ENCODE data around the gene ZFP57.

The ZFP57 gene

GRCh38 chr6:29628419-29629281 lies 52.3 kb downstream of the ZFP57 start:
- H3K4me3 ChIP-seq (ENCODE audit: low read depth, low read length): peak overlapping the region; percentile 74
- peak; percentile 60 for TF ChIP-seq CTCF (IDR thresholded peaks at IDR 0.05; ENCODE audit: low read depth, low read length, missing control alignments)
- peak; percentile 43 for DNase-seq (ENCODE audit: low read depth)
- in situ Hi-C loops (cut with HindIII; ENCODE audit: low sequenced_read_pairs): no loop called here

GRCh38 chr6:29627755-29628418 lies 53.1 kb downstream of the ZFP57 start:
- peak; percentile 62 for DNase-seq (ENCODE audit: low read depth)
- peak overlapping the region; percentile 74 for H3K4me3 ChIP-seq (ENCODE audit: low read depth, low read length)
- in situ Hi-C loops (cut with HindIII; ENCODE audit: low sequenced_read_pairs): no loop called here
- TF ChIP-seq CTCF (IDR thresholded peaks at IDR 0.05; ENCODE audit: low read depth, low read length, missing control alignments): no peak

GRCh38 chr6:29626948-29627754 lies 53.8 kb downstream of the ZFP57 start:
- in situ Hi-C loops (cut with HindIII; ENCODE audit: low sequenced_read_pairs): no loop called here
- DNase-seq (ENCODE audit: low read depth): no peak
- peak overlapping the region; percentile 74 for H3K4me3 ChIP-seq (ENCODE audit: low read depth, low read length)
- TF ChIP-seq CTCF (IDR thresholded peaks at IDR 0.05; ENCODE audit: low read depth, low read length, missing control alignments): no peak

- H3K4me3 ChIP-seq (ENCODE audit: low read depth, low read length): no peak overlapping the region
- DNase-seq (ENCODE audit: low read depth): no peak
- TF ChIP-seq CTCF (IDR thresholded peaks at IDR 0.05; ENCODE audit: low read depth, low read length, missing control alignments): no peak
- in situ Hi-C loops (cut with HindIII; ENCODE audit: low sequenced_read_pairs): no loop called here
Observed at GRCh38 chr6:29625337-29625930, 55.5 kb downstream of the ZFP57 start.

- no peak for TF ChIP-seq CTCF (IDR thresholded peaks at IDR 0.05; ENCODE audit: low read depth, low read length, missing control alignments)
- in situ Hi-C loops (cut with HindIII; ENCODE audit: low sequenced_read_pairs): no loop called here
- no peak overlapping the region for H3K4me3 ChIP-seq (ENCODE audit: low read depth, low read length)
- no peak for DNase-seq (ENCODE audit: low read depth)
Observed at GRCh38 chr6:29624520-29624961, 56.4 kb downstream of the ZFP57 start.

Measured in astrocyte of the cerebellum (primary cell).